ENCODE measurements around the gene CTSE.

CTSE gene

GRCh38 chr1:206049919-206050600, 26.4 kb upstream of the CTSE start:
- DNase-seq = no peak

GRCh38 chr1:206049293-206049692, 25.6 kb upstream of the CTSE start:
- no peak for DNase-seq

GRCh38 chr1:206048582-206048981, 24.9 kb upstream of the CTSE start:
- no peak for DNase-seq

- no peak for DNase-seq
Measured at GRCh38 chr1:206047271-206047670, 23.6 kb upstream of the CTSE start.

GRCh38 chr1:206041640-206042039, 17.9 kb upstream of the CTSE start:
- no peak for DNase-seq

- DNase-seq = no peak
Measured at GRCh38 chr1:206040328-206040727, 16.6 kb upstream of the CTSE start.

- no peak for DNase-seq
Measured at GRCh38 chr1:206039046-206039973, 15.6 kb upstream of the CTSE start.

GRCh38 chr1:206037581-206037980, 13.9 kb upstream of the CTSE start:
- no peak for DNase-seq

- no peak for DNase-seq
Measured at GRCh38 chr1:206036663-206037455, 13.2 kb upstream of the CTSE start.

GRCh38 chr1:206035027-206035426, 11.3 kb upstream of the CTSE start:
- no peak for DNase-seq

GRCh38 chr1:206032380-206033140, 8.9 kb upstream of the CTSE start:
- DNase-seq = no peak

- DNase-seq = peak; percentile 78
Measured at GRCh38 chr1:206030714-206031113, 7.0 kb upstream of the CTSE start.

GRCh38 chr1:206030191-206030590, 6.5 kb upstream of the CTSE start:
- DNase-seq = no peak

- no peak for DNase-seq
Measured at GRCh38 chr1:206029484-206029883, 5.8 kb upstream of the CTSE start.

GRCh38 chr1:206025283-206025820, 1.7 kb upstream of the CTSE start:
- DNase-seq = no peak

GRCh38 chr1:206022766-206023165, 929 bp downstream of the CTSE start:
- DNase-seq = no peak

GRCh38 chr1:206021626-206022365, 1.9 kb downstream of the CTSE start:
- DNase-seq = no peak

- no peak for DNase-seq
Measured at GRCh38 chr1:206021008-206021625, 2.6 kb downstream of the CTSE start.

- no peak for DNase-seq
Measured at GRCh38 chr1:206020393-206021007, 3.2 kb downstream of the CTSE start.

GRCh38 chr1:206015071-206015470, 8.6 kb downstream of the CTSE start:
- no peak for DNase-seq

GRCh38 chr1:206014601-206015000, 9.1 kb downstream of the CTSE start:
- no peak for DNase-seq

Measured in activated CD8-positive, alpha-beta memory T cell treated with anti-CD3 and anti-CD28 coated beads for 24 hours (primary cell).